HL-60 (cell line): ENCODE results near the gene H1-8.

Experiments
- DNase-seq, 2 experiments: peaks; one replicate each; pipeline ENCODE4 v3.0.0-alpha.2; 2010 to 2020; ENCODE audit warnings: low read depth in 1 of 2, low spot score in 1 of 2
- H3K27ac ChIP-seq: fragments of 250-450 bp; sonication (Bioruptor Pico); replicated peaks from 2 replicates; pipeline ENCODE4 v1.5.1; 2020; ENCODE audit warnings: mild to moderate bottlenecking, moderate library complexity
- H3K27me3 ChIP-seq: fragments of 250-450 bp; sonication (Bioruptor Pico); 2 replicates; pipeline ENCODE4 v1.5.1; 2021; ENCODE audit warnings: mild to moderate bottlenecking, moderate library complexity; ENCODE audit not compliant: insufficient read depth, poor library complexity, severe bottlenecking
- H3K4me3 ChIP-seq: replicated peaks from 2 replicates; pipeline ENCODE4 v1.5.1; 2011; ENCODE audit warnings: mild to moderate bottlenecking, control low read depth, low read length; ENCODE audit not compliant: insufficient read depth
- GABPA ChIP-seq: IDR thresholded peaks from 2 replicates; pipeline ENCODE4 v1.6.1; 2012; ENCODE audit warnings: low read depth
- POLR2AphosphoS5 ChIP-seq: IDR thresholded peaks from 2 replicates; pipeline ENCODE4 v1.6.1; 2012; ENCODE audit warnings: low read depth
- REST ChIP-seq: IDR thresholded peaks from 2 replicates; pipeline ENCODE4 v1.6.1; 2012; ENCODE audit warnings: low read depth; ENCODE audit not compliant: insufficient replicate concordance
- SPI1 ChIP-seq: IDR thresholded peaks from 2 replicates; pipeline ENCODE4 v1.6.1; 2012; ENCODE audit warnings: low read depth, mild to moderate bottlenecking, borderline replicate concordance
- TF ChIP-seq, protein P1 (sequence below): IDR thresholded peaks from one replicate; pipeline ENCODE4 v1.5.1; 2011; ENCODE audit warnings: low read length, control low read depth, inconsistent platforms; ENCODE audit not compliant: insufficient read depth

Gene H1-8

GRCh38 chr3:129535075-129535474 is 7.9 kb upstream of the H1-8 start:
- DNase-seq, result no peak
- Histone ChIP-seq H3K4me3 (no peak overlapping the region), H3K27me3 (no peaks in the 10 kb centered on the region), H3K27ac (no peak overlapping the region)
- TF ChIP-seq, protein P1, sequence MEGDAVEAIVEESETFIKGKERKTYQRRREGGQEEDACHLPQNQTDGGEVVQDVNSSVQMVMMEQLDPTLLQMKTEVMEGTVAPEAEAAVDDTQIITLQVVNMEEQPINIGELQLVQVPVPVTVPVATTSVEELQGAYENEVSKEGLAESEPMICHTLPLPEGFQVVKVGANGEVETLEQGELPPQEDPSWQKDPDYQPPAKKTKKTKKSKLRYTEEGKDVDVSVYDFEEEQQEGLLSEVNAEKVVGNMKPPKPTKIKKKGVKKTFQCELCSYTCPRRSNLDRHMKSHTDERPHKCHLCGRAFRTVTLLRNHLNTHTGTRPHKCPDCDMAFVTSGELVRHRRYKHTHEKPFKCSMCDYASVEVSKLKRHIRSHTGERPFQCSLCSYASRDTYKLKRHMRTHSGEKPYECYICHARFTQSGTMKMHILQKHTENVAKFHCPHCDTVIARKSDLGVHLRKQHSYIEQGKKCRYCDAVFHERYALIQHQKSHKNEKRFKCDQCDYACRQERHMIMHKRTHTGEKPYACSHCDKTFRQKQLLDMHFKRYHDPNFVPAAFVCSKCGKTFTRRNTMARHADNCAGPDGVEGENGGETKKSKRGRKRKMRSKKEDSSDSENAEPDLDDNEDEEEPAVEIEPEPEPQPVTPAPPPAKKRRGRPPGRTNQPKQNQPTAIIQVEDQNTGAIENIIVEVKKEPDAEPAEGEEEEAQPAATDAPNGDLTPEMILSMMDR, result no peak
- no peak for TF ChIP-seq REST
- TF ChIP-seq GABPA, result no peak
- TF ChIP-seq POLR2AphosphoS5, result no peak
- TF ChIP-seq SPI1, result no peak

DNA sequence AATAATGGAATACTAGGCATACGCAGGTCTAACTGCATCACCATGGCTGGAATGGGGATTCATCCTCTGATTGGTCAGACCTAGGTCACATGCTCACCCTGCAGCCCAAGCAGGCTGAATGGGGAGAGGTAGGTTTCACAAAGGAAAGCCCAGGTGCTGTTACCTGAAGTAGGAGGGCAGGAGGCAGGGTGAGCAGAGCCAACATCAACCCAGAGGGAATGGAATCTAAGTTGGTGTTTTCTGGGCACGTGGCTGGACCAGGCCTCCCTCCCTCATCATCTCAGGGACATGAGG is 6.7 kb upstream of the H1-8 start:
- no peak for DNase-seq
- Histone ChIP-seq H3K4me3 (no peak overlapping the region), H3K27ac (no peak overlapping the region), H3K27me3 (no peaks in the 10 kb centered on the region)
- no peak for TF ChIP-seq REST
- TF ChIP-seq SPI1, result no peak
- no peak for TF ChIP-seq POLR2AphosphoS5

GRCh38 chr3:129536804-129537203 is 6.2 kb upstream of the H1-8 start:
- Histone ChIP-seq H3K27ac (no peak overlapping the region), H3K27me3 (no peaks in the 10 kb centered on the region), H3K4me3 (no peak overlapping the region)
- no peak for DNase-seq
- TF ChIP-seq POLR2AphosphoS5 (no peak), REST (no peak), SPI1 (no peak), GABPA (no peak)
- TF ChIP-seq, protein P1, result no peak

DNA sequence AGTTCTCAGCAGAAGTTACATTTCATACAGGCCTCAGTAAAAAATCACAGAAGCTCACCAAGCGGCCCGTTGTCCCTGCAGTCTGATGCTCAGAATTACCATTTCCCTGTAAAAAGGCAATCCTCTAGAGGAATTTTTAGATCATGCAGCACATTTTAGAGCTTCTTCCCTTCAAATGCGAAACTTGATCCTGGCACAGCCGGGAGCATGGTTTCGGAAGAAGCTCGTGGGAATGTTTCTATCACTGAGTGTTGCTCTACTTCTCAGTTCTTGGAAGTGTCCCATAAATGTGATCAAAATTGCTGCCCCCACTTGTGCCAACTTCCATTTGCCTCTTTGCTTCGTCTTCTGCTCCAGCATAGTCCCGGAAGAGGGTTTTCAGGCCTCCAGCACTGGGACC is 3.8 kb upstream of the H1-8 start:
- Histone ChIP-seq H3K4me3 (no peak overlapping the region), H3K27ac (no peak overlapping the region), H3K27me3 (no peaks in the 10 kb centered on the region)
- TF ChIP-seq SPI1, result no peak
- TF ChIP-seq, protein P1, result no peak
- no peak for TF ChIP-seq REST
- TF ChIP-seq POLR2AphosphoS5, result no peak
- no peak for TF ChIP-seq GABPA
- no peak for DNase-seq
